Measurements from ENCODE around the gene SLC4A9. TPM values are rescaled to one million over a fixed set of nuclear protein-coding genes. Genes with fewer than 3 reads are reported as not detected.

The SLC4A9 gene
- polyA plus RNA-seq, 2 of the 4 experiments (the other 2 are of a cell fraction): not detected

GRCh38 chr5:140371356-140372151 lies 11.6 kb downstream of the SLC4A9 start:
- 78% methylated on average over 3 of the region's 3 CpGs for WGBS (ENCODE audit: missing lambda C conversion rate)
- H3K4me1 ChIP-seq: no peaks in the 10 kb centered on the region
- CTCF ChIA-PET: interaction anchor here (0.7 to 4.6 kb wide), 27 partner anchors 10 to 349 kb away, joined by 3 to 71 read pairs (median 4); partner anchors contain the start of genes EIF4EBP3, SLC4A9 and TMCO6
- TF ChIP-seq POLR2AphosphoS2 (conservative IDR thresholded peaks at IDR 0.05; ENCODE audit: low read length) (no peak), HES2 (IDR thresholded peaks at IDR 0.05) (no peak), ATOH8 (CRISPR knock-in tag; IDR thresholded peaks at IDR 0.05; ENCODE audit: low read depth) (no peak), FOXS1 (CRISPR knock-in tag; IDR thresholded peaks at IDR 0.05) (no peak), KDM5A (IDR thresholded peaks at IDR 0.05) (no peak), ELK1 (IDR thresholded peaks at IDR 0.05; ENCODE audit: low read depth, low read length) (no peak), HMGXB4 (CRISPR knock-in tag; IDR thresholded peaks at IDR 0.05; ENCODE audit: borderline replicate concordance) (no peak), PBX3 (IDR thresholded peaks at IDR 0.05) (no peak), NPAS2 (CRISPR knock-in tag; IDR thresholded peaks at IDR 0.05; ENCODE audit: borderline replicate concordance) (no peak), GATA3 (IDR thresholded peaks at IDR 0.05; ENCODE audit: borderline replicate concordance) (no peak), CEBPB (IDR thresholded peaks at IDR 0.05) (no peak), EHF (CRISPR knock-in tag; IDR thresholded peaks at IDR 0.05) (no peak)
- no peak for FAIRE-seq
- POLR2A ChIA-PET: interaction anchor here (0.6 kb wide), 1 partner anchor 68 kb away, joined by 6 read pairs; no protein-coding TSS in a partner anchor
- H3K27ac ChIP-seq: no peak overlapping the region
- DNase-seq (ENCODE audit: low read depth in 1 of 2, low spot score in 1 of 2): no peak
- H3K4me2 ChIP-seq: no peak overlapping the region
- no peaks in the 10 kb centered on the region for H3K9me3 ChIP-seq
- ATAC-seq: no peak
- H3K4me3 ChIP-seq: no peak overlapping the region

GRCh38 chr5:140372971-140373487 lies 13.0 kb downstream of the SLC4A9 start:
- Histone ChIP-seq H3K4me1 (no peaks in the 10 kb centered on the region), H3K4me2 (peak overlapping the region; percentile 30; the same call in 2 of the 3 replicates), H3K27ac (peak overlapping the region in 1 of 2 experiments; percentile 50; a peak in 1 of 6 replicates), H3K4me3 (no peak overlapping the region), H3K9me3 (no peaks in the 10 kb centered on the region)
- DNase-seq (ENCODE audit: low read depth in 1 of 2, low spot score in 1 of 2): peak; percentile 79 to 82
- POLR2A ChIA-PET: interaction anchor here (0.5 to 1.0 kb wide), 2 partner anchors 28 to 173 kb away, joined by 3 to 7 read pairs; partner anchors contain the start of gene ANKHD1
- CTCF ChIA-PET: interaction anchor here (0.6 to 4.6 kb wide), 35 partner anchors 11 to 350 kb away, joined by 3 to 71 read pairs (median 4); partner anchors contain the start of genes EIF4EBP3, HARS1, HARS2 and SLC4A9
- peak; percentile 92 to 95 for ATAC-seq
- 27% methylated on average over 2 of the region's 2 CpGs for WGBS (ENCODE audit: missing lambda C conversion rate)
- TF ChIP-seq POLR2AphosphoS2 (conservative IDR thresholded peaks at IDR 0.05; ENCODE audit: low read length): no peak
- TF ChIP-seq HOXA7 (CRISPR knock-in tag; IDR thresholded peaks at IDR 0.05): no peak
- TF ChIP-seq REST (IDR thresholded peaks at IDR 0.05): no peak
- TF ChIP-seq RAD21 (conservative IDR thresholded peaks at IDR 0.05 in 1 of 2, IDR thresholded peaks at IDR 0.05 in 1 of 2): peak; percentile 76 to 85
- TF ChIP-seq GATA3 (IDR thresholded peaks at IDR 0.05; ENCODE audit: borderline replicate concordance): no peak
- TF ChIP-seq CTCF (IDR thresholded peaks at IDR 0.05): peak; percentile 74
- no peak for TF ChIP-seq FOSL2 (IDR thresholded peaks at IDR 0.05)
- no peak for TF ChIP-seq FOSL2 (CRISPR knock-in tag; IDR thresholded peaks at IDR 0.05)
- TF ChIP-seq SMC3 (IDR thresholded peaks at IDR 0.05): peak; percentile 63
- FAIRE-seq: no peak
